ENCODE data around the gene LSAMP. TPM values are rescaled to one million over a fixed set of nuclear protein-coding genes. Genes with fewer than 3 reads are reported as not detected.
A peak's percentile ranks its signal among the peaks of the same experiment; 100 is the strongest.
"Not testable (repeated sequence)": the region's sequence is repeated elsewhere in the genome, so short reads cannot be mapped to it uniquely, and the experiment has no call there.

The LSAMP gene
- total RNA-seq, 6 donors from 2014 or later: 7.1 to 28.1 (median 13.4) TPM

- Histone ChIP-seq H3K27me3 (no peaks in the 10 kb centered on the region), H3K4me1 (no peaks in the 10 kb centered on the region), H3K9me3 (no peaks in the 10 kb centered on the region), H3K27ac (no peak overlapping the region), H3K36me3 (no peaks in the 10 kb centered on the region), H3K4me3 (no peak overlapping the region)
- WGBS, 2 donors: 69 to 78% methylated on average over 2 of the region's 2 CpGs
- ATAC-seq (ENCODE audit: low FRiP score in 2 of 2): no peak
- TF ChIP-seq POLR2AphosphoS5 (IDR thresholded peaks at IDR 0.05) (no peak), CTCF (IDR thresholded peaks at IDR 0.05) (no peak), POLR2A (IDR thresholded peaks at IDR 0.05) (no peak), EP300 (IDR thresholded peaks at IDR 0.05) (no peak)
- DNase-seq: no peak
Observed at GRCh38 chr3:116083683-116084082, 361.6 kb downstream of the LSAMP start.

DNA sequence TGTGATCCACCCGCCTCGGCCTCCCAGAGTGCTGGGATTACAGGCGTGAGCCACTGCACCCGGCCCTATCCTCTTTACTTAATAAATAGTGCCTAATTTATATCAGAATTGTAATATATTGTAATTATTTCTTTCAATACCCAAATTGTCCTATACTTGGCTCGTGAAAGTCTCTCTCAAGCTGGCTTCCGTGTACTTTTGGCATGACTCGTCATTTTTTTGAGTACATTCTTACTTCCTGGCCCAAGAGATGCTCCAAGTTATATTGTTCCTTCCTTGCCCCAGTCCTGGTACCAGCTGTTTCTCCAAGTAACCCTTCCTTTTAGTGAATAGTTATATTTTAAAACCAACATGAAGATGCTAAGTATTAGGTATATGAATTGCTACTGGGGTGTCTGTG lies 366.7 kb downstream of the LSAMP start:
- H3K4me3 ChIP-seq: no peak overlapping the region
- H3K27me3 ChIP-seq: no peaks in the 10 kb centered on the region
- WGBS, 2 donors: 87 to 91% methylated on average over 7 of the region's 7 CpGs
- TF ChIP-seq POLR2AphosphoS5 (IDR thresholded peaks at IDR 0.05) (no peak), CTCF (IDR thresholded peaks at IDR 0.05) (no peak)
- H3K9me3 ChIP-seq: no peaks in the 10 kb centered on the region
- ATAC-seq (ENCODE audit: low FRiP score in 2 of 2) (no peak), DNase-seq (peak in 1 of 2 donors; percentile 14)
- no peaks in the 10 kb centered on the region for H3K36me3 ChIP-seq
- no peaks in the 10 kb centered on the region for H3K4me1 ChIP-seq
- no peak overlapping the region for H3K27ac ChIP-seq

- DNase-seq (no peak), ATAC-seq (ENCODE audit: low FRiP score in 2 of 2) (no peak)
- WGBS, 2 donors: 90 to 91% methylated on average over 2 of the region's 2 CpGs
- no peaks in the 10 kb centered on the region for H3K9me3 ChIP-seq
- TF ChIP-seq POLR2A (IDR thresholded peaks at IDR 0.05) (no peak), CTCF (IDR thresholded peaks at IDR 0.05) (no peak), EP300 (IDR thresholded peaks at IDR 0.05) (no peak), POLR2AphosphoS5 (IDR thresholded peaks at IDR 0.05) (no peak)
- no peak overlapping the region for H3K27ac ChIP-seq
- no peaks in the 10 kb centered on the region for H3K27me3 ChIP-seq
- no peaks in the 10 kb centered on the region for H3K36me3 ChIP-seq
- H3K4me3 ChIP-seq: no peak overlapping the region
- no peaks in the 10 kb centered on the region for H3K4me1 ChIP-seq
Observed at GRCh38 chr3:116077557-116077956, 367.7 kb downstream of the LSAMP start.

GRCh38 chr3:116077059-116077458 lies 368.2 kb downstream of the LSAMP start:
- no peak overlapping the region for H3K4me3 ChIP-seq
- H3K4me1 ChIP-seq: no peaks in the 10 kb centered on the region

GRCh38 chr3:116070516-116071278 lies 374.6 kb downstream of the LSAMP start:
- WGBS, 2 donors: 89 to 95% methylated on average over 8 of the region's 8 CpGs
- H3K9me3 ChIP-seq; H3K27me3 ChIP-seq; H3K4me1 ChIP-seq; H3K36me3 ChIP-seq; H3K4me3 ChIP-seq; ATAC-seq (ENCODE audit: low FRiP score in 2 of 2); H3K27ac ChIP-seq; DNase-seq: not testable (repeated sequence)

More at GRCh38 chr3:116077059-116077458, 368.2 kb downstream of the LSAMP start:
- DNase-seq: no peak
- no peak for TF ChIP-seq EP300 (IDR thresholded peaks at IDR 0.05)
- TF ChIP-seq POLR2AphosphoS5 (IDR thresholded peaks at IDR 0.05): no peak
- no peak for TF ChIP-seq POLR2A (IDR thresholded peaks at IDR 0.05)
- no peak for TF ChIP-seq CTCF (IDR thresholded peaks at IDR 0.05)
- H3K27me3 ChIP-seq: no peaks in the 10 kb centered on the region
- H3K27ac ChIP-seq: no peak overlapping the region
- H3K9me3 ChIP-seq: no peaks in the 10 kb centered on the region
- 97% methylated on average over 1 of the region's 1 CpG for WGBS, 2 donors
- no peaks in the 10 kb centered on the region for H3K36me3 ChIP-seq
- ATAC-seq (ENCODE audit: low FRiP score in 2 of 2): no peak
